ENCODE data around the gene CCDC9.
A peak's percentile ranks its signal among the peaks of the same experiment; 100 is the strongest.
"Not testable (repeated sequence)": the region's sequence is repeated elsewhere in the genome, so short reads cannot be mapped to it uniquely, and the experiment has no call there.

CCDC9 gene

DNA sequence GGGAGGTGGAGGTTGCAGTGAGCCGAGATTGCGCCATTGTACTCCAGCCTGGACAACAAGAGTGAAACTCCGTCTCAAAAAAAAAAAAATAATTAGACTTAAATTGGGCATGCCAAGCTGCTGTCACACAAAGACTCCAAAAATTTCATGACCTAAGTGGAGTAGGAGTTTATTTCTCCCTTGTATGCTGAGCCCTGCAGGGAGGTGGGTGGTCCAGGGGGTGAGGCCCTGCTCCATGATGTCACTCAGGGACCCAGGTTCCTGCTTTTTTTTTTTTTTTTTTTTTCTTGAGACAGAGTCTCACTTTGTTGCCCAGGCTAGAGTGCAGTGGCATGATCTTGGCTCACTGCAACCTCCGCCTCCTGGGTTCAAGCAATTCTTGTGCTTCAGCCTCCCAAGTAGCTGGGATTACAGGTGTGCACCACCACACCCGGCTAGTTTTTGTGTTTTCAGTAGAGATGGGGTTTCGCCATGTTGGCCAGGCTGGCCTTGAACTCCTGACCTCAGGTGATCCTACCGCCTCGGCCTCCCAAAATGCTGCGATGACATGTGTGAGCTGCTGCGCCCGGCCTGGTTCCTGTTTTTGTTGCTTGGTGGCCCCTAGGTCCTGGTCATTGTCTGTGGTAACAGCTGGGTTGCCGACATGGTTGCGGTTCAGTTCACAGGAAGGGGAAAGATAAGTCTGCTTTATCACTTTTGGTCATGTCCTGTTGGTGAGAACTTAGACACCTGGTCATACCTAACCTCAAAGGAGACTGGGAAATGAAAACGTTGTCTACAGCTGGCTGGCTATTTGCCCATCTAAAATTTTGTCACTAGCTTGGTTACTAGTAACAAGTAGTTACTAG, 5.8 kb downstream of the CCDC9 start:
- DNase-seq = not testable (repeated sequence)

DNA sequence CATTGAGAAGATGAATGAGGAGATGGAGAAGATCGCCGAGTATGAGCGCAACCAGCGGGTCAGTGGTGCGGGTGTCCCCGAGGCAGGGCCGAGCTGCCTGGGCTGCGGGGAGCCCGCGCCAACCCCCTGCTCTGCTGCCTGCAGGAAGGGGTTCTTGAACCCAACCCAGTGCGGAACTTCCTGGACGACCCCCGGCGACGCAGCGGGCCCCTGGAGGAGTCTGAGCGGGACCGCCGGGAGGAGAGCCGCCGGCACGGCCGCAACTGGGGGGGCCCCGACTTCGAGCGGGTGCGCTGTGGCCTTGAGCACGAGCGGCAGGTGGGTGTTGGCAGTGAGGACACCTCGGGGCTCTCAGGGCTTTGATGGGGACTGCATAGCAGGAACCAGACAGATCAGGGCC, 8.3 kb downstream of the CCDC9 start:
- no peak for DNase-seq

DNA sequence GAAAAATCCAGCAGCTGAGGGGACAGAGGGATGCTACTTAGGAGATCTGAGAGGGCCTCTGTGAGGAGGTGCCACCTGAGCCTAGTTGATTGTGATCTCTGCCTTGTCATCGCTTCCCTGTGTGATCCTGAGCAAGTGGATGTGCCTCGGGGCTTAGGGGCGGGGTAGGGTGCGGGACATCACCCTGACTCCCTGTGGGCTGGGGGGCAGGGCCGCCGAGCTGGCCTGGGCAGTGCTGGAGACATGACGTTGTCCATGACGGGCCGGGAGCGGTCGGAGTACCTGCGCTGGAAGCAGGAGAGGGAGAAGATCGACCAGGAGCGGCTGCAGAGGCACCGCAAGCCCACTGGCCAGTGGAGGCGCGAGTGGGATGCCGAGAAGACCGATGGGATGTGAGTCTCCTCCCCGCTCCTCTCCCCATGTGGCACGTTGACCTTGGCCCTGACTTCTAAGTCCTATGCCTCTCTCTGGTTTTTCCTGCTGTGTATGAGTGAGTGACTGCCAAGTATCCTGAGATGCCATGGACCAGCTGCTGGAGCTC, 10.1 kb downstream of the CCDC9 start:
- no peak for DNase-seq

DNA sequence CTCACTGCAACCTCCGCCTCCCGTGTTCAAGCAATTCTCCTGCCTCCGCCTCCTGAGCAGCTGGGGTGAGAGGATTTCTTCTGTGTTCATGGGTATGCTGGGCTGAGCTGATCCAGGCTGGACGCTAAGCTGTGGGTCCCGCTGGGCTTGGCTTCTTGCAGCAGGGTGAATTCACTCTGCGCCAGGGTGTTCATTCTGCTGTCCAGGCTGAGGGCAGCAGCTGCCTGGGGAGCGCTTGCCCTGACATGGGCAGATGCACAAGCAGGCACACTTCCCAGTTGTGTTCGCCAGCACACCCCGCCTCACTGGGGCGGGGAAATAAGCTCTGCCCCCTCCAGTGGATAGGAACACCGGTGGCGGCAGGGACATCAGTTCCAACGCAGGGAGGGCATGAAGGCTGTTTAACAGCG, 11.0 kb downstream of the CCDC9 start:
- no peak for DNase-seq

DNA sequence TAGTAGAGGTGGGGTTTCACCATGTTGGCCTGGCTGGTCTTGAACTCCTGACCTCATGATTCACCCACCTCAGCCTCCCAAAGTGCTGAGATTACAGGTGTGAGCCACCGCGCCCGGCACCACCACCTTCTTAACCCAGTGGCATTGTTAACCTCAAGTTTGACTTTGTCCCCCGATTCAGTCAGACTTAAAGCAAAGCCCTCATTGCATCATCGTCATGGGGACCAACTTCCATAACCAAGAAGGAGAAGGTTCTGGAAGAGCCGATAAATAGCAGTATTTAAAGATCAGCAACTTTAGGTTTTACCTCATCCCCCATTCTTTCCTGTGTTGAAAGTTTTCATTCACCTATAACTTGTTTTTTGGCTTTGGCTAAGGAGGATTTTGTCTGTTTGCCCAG, 11.7 kb downstream of the CCDC9 start:
- no peak for DNase-seq

DNA sequence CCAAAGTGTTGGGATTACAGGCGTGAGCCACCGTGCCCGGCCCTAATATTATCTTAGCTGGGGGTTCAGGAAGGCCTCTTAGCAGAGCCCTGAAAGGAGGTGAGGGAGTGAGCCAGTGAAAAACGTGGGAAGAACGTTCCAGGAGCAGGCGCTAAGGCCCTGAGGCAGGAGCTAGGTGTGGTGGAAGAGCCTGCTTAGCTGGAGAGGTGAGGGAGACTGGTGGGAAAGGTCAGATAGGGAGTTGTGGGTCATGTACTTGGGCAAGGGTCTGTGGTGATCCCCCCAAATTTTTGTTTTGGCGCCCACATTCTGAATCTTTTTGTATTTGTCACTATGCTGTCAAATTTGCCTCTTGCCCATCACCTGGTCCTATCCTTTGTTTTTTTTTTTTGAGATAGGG, 13.3 kb downstream of the CCDC9 start:
- no peak for DNase-seq

DNA sequence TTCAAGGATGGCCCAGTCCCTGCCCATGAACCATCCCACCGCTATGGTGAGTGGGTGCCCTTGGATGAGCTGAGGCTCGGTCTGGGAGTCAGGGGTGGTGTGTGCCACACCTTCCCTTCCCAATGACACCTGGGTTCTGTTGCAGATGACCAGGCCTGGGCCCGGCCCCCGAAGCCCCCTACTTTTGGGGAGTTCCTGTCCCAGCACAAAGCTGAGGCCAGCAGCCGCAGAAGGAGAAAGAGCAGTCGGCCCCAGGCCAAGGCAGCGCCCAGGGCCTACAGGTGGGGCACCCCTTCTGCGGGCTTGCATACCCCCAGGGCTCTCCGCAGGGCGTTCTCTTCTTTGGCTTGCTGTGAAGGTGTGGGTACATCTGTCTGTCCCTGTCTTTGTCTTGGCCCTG, 14.1 kb downstream of the CCDC9 start:
- DNase-seq = no peak

DNA sequence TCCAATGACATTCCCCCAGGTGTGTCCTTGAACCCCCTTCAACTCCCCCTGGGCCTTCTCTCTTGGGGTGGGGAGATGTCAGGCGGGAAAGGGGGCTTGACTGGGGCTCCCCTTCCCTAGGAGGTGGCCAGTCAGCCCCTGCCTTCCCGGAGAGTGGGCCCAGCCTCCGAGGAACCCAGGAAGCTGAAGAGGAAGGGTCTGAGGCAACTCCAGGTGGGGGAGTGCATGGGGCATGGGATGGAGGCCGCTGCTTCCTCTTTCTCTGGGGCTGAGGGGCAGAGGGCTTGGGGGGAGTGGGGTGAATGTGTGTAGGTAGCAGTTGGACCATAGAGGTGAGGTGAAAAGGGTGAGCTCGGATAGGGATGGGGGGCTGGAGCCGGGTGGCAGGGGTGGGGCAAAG, 15.6 kb downstream of the CCDC9 start:
- DNase-seq = no peak

DNA sequence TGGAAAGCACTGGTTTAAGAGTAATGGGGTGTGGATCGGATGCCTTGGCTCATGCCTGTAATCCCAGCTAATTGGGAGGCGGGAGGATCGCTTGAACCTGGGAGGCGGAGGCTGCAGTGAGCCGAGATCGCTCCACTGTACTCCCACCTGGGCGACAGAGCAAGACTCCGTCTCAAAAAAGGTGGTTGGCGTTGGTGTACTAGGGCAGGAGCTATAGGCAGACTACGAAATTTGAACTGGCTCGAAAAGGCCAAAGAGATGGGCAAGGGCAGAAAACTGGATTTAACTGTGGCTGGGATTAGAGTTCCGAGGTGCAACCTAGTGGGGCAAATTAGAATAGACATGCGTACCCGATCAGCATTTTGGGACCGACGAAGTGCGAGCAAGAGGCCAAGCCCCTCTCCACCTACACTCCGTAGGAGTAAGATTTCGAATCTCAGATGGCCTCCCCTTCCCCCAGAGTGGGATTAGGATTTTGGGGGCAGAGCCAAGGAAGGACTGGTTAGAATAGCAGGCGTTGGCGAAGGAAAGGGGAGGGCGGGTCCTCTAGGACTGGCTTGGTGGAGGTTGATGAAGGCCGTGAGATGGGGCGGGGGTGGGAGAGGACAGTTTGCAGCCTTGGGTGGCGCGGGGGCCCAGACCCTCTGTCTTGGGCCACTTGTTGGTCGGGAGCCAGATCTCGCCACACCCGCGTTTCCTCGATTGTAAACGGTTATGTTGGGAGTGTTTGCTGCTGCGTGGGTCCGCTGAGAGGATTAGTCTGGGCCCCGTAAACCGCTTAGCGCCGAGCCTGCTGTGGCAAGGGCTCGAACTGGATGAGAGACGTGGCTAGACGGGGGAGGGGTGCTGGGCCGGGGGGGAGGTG, 16.4 kb downstream of the CCDC9 start:
- no peak for DNase-seq

DNA sequence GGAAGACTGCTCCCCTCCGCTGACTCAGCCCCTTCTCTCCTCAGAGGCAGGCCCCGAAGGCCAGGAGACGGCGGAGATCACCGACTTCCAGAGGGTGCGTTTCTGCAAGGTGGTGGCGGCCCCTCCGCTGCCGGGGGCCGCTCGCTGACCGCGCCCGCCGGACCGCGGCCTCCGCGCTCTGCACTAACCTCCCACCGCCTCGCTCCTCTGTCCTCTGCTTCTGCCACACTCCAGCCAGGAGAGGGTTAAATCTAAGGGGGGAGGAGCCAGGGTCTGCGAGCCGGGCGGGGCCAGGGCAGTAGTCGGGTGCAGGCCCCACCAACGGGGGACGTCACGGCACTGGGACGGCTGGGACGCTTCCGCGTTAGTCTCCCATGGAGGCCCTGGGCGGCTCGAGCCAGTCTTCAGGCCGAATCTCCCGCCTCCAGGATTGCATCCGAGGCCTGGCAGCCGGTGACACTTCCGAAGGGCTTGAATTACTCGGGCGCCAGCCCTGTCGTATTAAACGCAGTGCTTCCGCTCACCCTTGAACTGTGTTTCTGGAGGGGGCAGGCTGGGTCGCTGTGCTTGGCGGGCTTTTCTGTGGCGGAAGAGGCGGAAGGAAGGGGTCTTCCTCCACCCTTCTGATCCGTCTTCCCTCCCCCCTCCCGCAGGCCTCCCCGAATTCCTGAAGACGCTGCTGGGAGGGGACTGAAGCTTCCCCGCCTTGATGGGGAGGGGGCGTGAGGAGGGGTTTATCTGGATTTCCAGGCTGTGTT, 17.2 kb downstream of the CCDC9 start:
- DNase-seq = peak; percentile 93

DNA sequence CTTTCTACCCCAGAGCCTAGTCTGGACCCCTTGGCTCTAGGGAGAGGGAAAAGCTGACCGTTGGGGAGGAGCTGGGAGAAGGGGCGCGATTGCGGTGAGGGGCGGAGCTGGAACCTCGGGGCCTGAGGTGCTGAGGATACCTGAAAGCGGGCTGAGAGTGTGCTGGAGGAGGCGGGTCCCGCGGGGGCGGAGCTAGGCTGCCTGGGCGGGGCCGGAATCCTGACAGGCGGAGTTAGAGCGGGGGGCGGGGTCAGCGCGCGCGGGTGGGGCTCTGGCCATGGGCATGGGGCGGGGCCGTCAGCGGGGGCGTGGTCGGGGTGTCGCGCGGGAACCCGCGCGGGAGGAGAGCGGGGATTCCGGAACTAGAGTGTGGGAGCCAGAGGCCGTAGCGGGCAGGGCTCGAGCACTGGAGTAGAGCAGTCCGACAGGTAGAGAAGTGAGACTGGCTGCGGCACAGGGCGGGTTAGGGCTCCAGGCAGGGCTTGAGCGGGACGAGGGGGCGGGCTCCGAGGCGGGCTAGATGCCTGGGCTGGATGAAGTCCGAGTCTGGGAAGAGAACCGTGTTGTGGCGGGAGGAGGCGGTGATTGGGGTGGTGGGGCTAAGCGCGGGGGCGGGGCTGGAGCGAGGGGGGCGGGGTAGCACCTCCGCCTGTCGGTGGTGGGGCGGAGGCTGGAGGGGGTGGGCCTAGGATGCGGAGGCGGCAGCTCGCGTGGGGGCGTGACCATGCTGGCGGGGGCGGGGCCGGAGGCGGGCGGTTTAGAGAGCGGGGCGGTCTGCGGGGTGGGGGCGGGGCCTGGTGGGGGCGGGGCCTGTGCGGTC, 18.0 kb downstream of the CCDC9 start, which contains the start of gene INAFM1:
TSS of gene INAFM1 (plus strand) at position 815 of the 820 bp plus-strand sequence. CDS start 35 bp downstream, outside the sequence.
- DNase-seq = peak; percentile 87

DNA sequence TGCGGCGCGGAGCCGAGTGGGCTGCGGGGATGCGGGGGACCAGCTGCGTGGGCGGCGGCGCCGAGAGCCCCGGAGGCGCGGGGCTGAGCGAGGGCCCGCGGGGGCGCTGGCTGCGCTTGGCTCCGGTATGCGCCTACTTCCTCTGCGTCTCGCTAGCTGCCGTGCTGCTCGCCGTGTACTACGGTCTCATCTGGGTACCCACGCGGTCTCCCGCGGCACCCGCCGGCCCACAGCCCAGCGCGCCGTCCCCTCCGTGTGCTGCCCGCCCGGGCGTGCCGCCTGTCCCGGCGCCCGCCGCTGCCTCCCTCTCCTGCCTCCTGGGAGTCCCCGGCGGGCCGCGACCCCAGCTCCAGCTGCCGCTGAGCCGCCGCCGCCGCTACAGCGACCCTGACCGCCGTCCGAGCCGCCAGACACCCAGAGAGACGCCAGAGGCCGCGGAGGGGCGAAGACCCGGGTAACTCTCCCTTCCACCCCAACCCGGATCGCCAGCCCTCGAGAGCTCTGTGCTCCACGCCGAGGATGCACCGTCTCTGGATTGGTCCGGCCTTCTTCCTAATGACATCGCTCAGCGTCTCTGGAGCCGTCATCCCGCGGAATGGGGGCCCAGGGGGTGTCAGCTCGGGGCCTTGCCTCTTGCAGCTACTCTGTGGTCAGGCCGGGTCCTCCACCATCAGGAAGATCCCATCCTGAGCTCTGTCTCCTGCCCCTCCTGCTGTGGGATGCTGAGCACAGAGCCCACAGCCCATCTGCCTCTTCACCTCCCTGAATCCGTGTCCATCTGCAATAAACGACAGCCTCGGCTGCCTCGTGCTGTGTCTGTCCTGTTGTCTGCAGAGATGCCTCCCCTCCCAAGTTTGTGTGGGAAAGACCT, 18.8 kb downstream of the CCDC9 start:
- no peak for DNase-seq

DNA sequence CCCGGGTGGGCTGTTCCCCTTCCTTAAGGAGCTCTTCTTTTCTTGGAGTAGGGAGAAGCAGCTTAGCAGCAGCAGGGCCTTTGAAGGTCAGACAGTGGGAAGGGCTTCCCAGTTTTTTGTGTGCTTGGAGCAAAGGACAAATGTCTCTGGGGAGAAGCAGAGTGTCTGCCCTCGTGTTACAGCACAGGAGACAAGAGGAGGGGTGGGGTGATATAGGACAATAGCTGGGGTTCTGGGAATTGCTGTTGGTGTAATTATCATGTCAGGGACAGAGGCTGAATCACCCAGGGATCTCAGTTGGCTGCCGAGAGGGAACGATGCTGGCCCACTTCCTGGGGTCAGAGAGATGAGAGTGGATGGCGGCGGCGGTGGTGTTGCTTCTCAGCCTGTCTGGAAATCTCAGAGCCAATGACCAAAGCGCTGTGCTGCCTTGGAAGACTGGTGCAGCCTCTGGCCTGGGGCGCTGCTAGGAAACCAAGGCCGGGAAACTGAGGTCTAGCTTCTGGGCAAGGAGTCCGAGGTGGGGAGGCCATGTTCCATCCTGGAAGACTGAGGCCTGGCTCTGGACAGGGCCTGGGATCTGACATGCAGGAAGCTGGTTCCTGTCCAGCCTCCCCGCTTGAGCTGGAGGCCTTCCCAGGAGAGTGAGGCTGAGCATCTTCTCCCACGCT, 19.6 kb downstream of the CCDC9 start:
- peak; percentile 50 for DNase-seq

DNA sequence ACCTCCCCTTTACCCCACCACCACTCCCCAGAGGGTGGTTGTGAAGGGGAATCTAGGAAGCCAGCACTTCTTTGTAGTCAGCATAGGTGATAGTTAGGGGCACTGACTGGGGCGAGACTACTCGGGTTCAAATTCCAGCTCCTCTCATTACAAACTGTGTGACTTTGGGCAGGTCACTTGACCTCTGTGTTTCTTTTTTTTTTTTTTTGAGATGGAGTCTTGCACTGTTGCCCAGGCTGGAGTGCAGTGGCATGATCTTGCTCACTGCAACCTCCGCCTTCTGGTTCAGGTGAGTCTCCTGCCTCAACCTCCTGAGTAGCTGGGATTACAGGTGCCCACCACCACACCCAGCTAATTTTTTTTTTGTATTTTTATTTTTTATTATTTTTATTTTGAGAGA, 20.2 kb downstream of the CCDC9 start:
- DNase-seq = not testable (repeated sequence)

DNA sequence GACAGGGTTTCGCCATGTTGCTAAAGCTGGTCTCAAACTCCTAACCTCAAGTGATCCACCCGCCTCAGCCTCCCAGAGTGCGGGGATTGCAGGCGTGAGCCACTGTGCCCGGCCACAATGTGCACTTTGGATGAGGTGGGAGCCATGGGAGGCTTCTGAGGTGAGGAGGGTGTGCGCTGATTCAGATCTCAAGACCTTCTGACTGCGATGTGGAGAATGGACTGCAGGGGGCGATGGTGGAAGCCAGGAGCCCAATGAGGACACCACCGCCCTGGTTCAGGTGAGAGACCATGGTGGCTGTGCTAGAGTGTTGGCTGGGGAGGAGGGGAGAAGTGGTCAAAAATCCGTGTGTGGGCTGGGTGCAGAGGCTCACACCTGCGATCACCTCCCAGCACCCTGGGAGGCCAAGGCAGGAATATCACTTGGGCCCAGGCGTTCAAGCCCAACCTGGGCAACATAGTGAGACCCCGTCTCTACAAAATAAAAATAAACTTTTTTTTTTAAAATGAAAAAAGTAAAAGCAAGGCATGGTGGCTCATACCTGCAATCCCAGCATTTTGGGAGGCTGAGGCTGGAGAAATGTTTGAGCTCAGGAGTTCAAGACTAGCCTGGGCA, 24.0 kb downstream of the CCDC9 start:
- DNase-seq = peak; percentile 36

DNA sequence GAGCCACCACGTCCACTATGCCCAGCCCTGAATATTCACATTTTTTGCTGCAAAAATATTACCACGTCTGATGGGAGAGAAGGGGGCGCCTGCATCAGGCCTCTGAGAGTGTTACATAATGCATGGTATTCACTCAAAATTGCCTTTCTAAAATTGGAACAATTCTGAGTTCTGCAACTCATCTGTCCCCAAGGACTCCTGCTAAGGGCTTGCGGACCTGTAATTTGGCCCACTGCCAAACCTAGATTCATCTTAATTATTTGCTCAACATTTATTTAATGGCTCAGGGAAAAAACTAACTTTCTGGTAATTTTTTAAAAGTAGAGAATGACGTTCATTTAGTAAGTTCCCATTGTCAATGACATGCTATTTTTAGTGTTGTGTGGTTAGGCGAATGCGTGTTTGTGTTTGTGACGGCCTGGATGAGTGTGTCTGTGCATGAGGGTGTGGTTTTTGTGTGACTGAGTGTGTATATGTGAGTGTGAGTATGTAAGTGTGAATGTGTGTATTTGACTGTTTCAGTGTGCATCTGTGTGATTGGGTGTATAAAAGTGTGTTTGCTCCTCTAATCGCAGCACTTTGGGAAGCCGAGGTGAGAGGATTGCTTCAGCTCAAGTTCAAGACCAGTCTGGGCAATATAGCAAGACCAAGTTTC, 27.2 kb downstream of the CCDC9 start:
- DNase-seq = no peak

DNA sequence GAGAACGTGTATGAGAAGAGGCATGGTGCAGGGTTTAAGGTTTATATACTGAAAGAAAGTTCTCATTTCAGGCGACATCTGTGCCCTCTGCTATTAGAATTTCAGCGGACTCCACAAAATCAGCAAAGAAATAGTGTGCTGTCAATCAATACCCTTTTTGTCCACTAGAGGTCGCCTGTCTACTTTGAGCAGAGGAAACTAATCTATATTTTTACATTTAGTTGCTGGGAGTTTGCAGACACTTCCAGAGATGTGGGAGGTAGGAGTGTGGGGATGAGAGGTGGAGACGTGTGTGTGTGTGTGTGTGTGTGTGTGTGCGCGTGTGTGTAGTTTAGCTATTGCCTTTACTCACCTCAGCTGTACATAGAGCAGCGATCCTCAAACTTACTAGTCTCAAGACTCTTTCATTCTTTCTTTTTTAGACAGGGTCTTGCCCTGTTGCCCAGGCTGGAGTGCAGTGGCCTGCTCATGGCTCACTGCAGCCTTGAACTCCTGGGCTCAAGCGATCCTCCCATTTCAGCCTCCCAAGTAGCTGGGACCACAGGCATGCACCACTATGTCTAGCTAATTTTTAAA, 28.1 kb downstream of the CCDC9 start:
- DNase-seq = peak; percentile 58

DNA sequence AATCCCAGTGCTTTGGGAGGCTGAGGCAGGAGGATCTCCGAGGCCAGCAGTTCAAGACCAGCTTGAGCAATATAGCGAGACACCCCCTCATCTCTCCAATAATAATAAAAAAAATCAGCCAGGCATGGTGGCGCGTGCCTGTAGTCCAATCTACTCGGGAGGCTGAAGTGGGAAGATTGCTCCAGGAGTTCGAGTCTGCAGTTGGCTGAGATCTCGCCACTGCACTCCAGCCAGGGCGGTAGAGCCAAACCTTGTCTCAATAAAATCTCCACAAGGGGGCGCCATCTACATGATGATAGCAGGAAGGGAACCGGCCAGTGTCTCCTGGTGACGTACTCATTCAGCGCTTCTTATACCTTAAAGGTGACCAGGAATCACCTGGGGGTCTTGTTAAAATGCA, 39.7 kb downstream of the CCDC9 start:
- DNase-seq = peak; percentile 75

DNA sequence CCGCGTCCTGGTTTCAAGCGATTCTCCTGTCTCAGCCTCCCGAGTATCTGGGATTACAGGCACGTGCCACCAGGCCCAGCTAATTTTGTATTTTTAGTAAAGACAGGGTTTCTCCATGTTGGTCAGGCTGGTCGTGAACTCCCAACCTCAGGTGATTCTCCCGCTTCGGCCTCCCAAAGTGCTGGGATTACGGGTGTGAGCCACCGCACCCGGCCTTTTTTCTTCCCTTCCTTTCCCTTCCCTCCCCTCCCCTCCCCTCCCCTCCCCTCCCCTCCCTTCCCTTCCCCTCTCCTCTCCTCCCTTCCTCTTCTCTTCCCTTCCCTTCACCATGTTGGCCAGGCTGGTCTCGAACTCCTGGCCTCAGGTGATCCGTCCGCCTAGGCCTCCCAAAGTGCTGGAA, 44.5 kb downstream of the CCDC9 start:
- not testable (repeated sequence) for DNase-seq
